Stimulated activated CD8-positive, alpha-beta memory T cell treated with anti-CD3 and anti-CD28 coated beads, Interleukin-2, amount 100 ng/mL, for 48 hours (primary cell): ENCODE results near the gene BCKDK.

Source experiments
- DNase-seq, 2 donors: peaks; one replicate each; pipeline ENCODE4 v3.0.0-alpha.2; 2020; ENCODE audit warnings: low read depth in 2 of 2

BCKDK gene

GRCh38 chr16:31080035-31080629 lies 28.1 kb upstream of the BCKDK start:
- DNase-seq = no peak

DNA sequence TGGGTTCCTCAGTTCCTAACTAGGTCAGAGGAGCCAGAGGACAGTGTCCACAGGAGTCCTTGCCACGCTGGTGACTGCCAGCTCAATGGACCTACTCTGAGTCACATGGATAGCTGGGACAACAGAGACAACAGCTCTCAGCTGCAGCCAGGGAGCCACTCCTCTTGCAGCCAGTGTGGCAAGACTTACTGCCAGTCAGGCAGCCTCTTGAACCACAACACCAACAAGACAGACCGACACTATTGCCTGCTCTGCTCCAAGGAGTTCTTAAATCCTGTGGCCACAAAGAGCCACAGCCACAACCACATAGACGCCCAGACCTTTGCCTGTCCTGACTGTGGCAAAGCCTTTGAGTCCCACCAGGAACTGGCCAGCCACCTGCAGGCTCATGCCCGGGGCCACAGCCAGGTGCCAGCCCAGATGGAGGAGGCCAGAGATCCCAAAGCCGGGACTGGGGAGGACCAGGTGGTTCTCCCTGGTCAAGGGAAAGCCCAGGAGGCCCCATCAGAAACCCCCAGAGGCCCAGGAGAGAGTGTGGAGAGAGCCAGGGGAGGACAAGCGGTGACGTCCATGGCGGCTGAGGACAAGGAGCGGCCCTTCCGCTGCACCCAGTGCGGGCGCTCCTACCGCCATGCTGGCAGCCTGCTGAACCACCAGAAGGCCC lies 27.3 kb upstream of the BCKDK start:
- DNase-seq = no peak

DNA sequence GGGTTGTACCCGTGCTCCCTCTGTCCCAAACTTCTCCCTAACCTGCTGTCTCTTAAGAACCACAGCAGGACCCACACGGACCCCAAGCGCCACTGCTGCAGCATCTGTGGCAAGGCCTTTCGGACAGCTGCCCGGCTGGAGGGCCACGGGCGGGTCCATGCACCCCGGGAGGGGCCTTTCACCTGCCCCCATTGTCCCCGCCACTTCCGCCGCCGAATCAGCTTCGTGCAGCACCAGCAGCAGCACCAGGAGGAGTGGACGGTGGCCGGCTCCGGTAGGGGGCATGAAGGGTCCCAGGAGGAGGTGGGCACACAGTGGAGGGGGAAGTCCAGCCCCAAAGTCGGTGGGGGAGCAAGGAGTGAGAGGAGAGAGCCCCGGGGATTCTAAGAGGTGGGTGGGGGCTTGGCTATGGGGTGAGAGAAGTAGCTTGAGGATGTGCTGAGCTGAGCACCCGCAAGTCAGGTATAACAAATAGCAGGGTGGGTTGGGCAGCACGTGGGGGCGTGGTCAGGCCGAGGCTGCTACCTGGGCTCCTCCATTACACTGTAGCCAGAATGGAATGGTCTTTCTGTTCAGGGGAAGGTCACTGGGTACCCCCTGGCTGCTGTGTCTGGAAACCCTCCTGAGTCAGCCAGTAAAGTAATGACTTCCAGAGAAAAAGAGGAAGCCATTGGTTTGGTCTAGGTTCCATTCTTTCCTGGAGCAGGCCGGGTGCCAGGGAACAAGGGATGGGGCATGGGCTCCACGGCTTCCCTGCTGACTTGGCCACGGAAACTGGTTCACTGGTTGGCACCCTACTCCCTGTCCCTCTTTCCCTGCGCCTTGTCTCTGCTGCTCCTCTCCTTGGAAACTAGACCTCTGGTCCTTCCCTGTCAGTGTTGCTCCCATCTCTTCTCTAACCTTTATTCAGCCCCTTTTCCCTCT lies 26.5 kb upstream of the BCKDK start:
- DNase-seq = no peak

GRCh38 chr16:31082368-31083045 lies 25.7 kb upstream of the BCKDK start:
- DNase-seq = no peak

GRCh38 chr16:31083081-31083480 lies 25.1 kb upstream of the BCKDK start:
- no peak for DNase-seq

GRCh38 chr16:31083556-31083955 lies 24.6 kb upstream of the BCKDK start:
- DNase-seq = no peak

DNA sequence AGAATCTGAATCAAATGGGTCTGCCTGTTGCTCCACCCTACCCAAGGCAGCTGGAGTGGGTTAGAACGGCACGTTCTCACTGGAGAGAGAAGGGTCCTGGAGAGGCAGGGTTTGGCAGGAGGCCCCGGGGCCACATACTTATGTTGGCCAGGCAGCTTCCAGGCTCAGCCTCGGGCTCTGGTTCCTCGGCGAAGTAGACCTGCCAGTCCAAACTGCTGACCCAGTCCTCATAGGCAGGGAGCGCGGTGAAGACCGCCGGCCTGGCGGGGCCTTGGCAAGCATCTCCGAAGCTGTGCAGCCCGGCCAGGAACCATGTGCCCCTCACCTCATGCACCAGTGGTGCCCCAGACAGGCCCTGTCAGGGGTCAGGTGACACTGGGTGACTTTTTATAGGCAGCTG lies 24.2 kb upstream of the BCKDK start:
- DNase-seq = no peak

DNA sequence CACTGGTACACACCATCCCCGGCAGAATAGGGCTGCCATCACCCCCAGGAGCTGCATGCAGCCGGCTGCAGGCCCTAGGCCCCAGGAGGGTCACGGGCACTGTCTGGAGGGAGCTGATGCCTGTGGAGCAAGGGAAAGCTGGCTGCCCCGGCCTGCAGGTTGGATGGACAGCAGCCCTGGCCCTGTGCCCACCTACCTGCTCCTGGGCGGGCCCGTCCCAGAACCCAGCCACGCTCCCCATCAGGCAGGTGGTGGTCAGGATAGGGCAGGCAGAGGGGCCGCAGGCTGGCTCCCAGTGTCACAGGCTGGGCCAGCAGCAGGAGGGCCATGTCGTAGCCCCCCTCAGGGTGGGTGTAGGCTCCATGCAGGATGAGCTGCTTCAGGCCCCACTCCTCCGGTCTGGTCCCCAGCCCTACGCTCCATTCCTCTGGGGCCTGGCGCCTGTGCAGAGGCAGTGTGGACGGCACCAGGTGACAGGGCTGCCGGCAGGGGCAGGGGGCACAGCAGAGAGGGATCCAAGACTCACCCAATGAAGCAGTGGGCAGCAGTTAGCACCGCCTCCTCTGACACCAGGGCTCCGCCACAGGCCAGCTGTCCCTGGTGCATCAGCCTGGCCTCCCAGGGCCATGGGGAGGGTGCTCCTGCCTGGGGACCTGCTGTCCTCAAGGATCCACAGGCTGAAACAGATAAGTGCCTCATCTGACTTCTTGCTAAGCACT lies 23.4 kb upstream of the BCKDK start:
- DNase-seq = no peak

DNA sequence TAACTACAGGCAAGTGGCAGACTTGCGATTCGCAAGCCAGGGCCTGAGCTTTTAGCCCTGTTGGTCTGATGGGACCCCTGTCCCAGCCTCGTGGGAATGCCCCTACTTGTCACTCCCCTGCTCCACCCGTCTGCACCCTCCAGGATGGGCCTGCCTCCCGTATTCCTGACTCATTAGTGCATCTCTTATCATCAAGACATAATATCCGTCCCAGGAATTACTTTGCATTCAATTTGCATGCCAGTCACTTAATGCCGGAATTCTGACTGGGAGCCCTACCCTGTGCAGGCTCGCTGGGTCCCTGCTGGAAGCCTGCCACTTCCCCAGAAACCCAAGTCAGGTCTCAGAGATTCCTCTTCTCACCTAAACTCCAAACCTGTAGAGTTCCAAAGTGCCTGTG lies 22.8 kb upstream of the BCKDK start:
- DNase-seq = no peak

GRCh38 chr16:31085873-31086628 lies 22.1 kb upstream of the BCKDK start:
- no peak for DNase-seq

- DNase-seq = no peak
Observed at GRCh38 chr16:31086629-31086906, 21.6 kb upstream of the BCKDK start.

DNA sequence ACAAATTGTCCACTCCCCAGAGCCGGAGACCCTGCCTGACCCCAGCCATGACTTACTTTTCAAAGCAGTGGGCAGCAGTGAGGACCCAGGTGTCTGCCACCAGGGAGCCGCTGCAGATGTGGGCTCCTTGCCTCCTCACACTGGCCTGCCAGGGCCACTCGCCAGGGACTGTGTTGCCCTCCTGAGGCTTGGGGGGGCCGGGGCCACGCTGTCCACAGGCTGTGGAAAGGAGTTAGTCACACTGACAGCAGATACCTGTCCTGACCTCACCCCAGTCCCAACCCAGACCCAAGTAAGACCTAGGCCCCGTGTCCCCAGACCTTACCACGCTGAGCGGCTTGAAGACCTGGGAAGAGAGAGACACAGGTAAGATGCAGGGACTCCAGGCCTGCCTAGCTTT lies 20.7 kb upstream of the BCKDK start:
- DNase-seq = no peak

- no peak for DNase-seq
Observed at GRCh38 chr16:31087971-31088370, 20.2 kb upstream of the BCKDK start.

DNA sequence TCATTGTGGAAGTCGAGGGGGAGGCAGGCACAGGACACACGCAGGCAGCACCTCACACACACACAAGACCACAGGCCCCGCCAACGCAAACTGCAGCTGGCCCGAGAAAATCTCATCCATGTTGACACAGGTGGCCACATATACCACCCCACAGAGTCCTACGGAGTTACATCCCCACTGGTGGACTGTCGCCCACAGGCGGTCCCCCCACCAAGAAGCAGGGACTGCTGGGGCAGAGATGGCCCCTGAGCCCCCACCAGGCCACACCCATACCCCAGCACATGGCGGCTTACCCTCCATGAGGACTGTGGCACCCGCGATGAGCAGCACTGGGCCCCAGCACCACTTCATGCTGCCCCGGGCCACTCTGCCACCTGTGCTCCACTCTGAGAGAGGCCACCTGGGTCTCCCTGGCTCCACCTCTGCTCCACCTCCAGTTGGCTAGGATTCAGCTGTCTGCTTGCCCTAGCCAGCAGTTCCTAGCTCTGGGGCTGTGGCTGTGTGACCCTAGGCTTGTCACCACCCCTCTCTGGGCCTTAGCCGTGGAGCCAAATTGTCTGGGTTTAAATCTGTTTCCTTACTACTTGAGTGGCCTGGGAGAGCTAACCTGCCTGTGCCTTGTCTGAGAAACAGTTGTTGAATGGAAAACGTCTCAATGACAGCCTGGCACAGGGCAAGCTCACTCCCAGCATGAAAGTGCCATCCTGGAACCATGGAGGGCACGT lies 19.6 kb upstream of the BCKDK start, which contains the start of gene PRSS53:
Gene PRSS53, minus strand, starts transcription at position 485 of the 725 bp plus-strand sequence. Its CDS starts 134 bp downstream, at position 351.
- DNase-seq = no peak

- no peak for DNase-seq
Observed at GRCh38 chr16:31089199-31089598, 19.0 kb upstream of the BCKDK start.

DNA sequence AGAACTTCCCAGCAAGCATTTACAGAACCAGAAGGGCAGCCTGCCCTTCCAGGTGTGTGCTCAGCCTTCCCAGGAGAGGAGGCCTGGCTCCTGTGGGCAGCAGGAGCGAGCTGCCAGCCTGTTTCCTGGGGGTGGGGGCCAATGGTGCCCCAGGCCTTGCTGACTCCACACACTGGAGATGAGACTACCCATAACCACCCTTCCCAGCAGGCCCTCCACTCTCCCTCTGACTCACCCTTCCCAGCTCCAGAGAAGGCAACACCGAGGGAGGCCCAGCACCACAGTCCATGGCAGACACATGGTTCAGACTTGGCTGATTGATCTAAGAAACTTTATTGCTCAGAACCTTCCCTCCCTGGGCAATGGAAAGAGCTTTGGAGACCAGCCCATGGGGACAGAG lies 17.6 kb upstream of the BCKDK start:
- no peak for DNase-seq

- DNase-seq = no peak
Observed at GRCh38 chr16:31092330-31092729, 15.9 kb upstream of the BCKDK start.

DNA sequence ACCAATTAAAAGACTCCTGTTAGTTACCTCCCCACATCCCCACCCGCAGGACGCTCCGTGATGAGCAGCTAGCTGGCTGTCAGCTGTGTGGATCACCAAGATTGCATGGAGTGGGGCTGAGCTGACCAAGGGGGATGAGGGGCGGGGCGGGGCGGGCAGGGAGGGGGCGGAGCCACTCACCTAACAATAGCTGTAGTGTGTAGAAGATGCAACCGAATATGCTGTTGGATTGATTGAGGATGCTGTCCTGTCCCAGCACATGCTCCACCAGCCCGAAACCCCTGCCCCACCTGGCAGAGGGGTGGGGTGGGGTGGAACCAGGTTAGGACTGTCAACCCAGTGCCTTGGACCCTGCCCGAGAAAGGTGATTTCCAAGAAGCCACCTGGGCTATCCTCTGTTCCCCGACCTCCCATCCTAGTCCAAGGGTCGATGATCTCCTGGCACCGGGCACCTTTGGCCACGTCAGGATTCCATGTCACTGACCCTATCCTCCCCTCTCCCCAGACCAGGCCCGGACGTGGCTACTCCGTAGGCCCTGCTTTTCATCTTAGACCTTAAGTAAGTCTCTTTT lies 15.0 kb upstream of the BCKDK start:
- DNase-seq = no peak

GRCh38 chr16:31094088-31094423 lies 14.1 kb upstream of the BCKDK start:
- DNase-seq = no peak
